ENCODE data around the gene SMIM11.
A peak's percentile ranks its signal among the peaks of the same experiment; 100 is the strongest.
"Not testable (repeated sequence)": the region's sequence is repeated elsewhere in the genome, so short reads cannot be mapped to it uniquely, and the experiment has no call there.

The SMIM11 gene

GRCh38 chr21:34357889-34358288, 17.4 kb upstream of the SMIM11 start:
- DNase-seq: no peak

- no peak for DNase-seq
Observed at GRCh38 chr21:34358866-34359265, 16.4 kb upstream of the SMIM11 start.

DNA sequence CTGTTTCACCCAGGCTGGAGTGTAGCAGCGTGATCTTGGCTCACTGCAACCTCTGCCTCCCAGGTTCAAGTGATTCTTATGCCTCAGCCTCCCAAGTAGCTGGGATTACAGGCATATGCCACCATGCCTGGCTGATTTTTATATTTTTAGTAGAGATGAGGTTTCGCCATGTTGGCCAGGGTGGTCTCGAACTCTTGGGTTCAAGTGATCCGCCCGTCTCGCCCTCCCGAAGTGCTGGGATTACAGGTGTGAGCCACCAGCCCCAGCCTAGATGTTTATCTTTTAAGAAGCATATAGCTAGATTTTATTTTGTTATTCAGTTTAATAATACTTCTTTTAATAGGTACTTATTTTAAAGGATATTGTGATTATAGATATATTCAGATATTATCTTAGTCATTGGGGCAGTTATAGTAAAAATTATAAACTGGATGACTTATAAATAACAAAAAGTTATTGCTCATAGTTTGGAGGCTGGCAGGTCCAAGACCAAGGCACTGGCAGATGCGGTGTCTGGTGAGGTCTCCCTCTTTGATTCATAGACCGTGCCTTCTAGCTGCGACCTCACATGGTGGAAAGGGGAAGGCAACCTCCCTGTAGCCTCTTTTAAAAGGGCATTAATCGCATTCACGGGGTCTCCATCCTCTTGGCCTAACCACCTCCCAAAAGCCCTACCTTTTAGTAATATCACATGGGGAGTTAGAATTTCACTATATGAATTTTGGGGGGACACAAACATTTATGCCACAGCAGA, 14.6 kb upstream of the SMIM11 start:
- DNase-seq: no peak

DNA sequence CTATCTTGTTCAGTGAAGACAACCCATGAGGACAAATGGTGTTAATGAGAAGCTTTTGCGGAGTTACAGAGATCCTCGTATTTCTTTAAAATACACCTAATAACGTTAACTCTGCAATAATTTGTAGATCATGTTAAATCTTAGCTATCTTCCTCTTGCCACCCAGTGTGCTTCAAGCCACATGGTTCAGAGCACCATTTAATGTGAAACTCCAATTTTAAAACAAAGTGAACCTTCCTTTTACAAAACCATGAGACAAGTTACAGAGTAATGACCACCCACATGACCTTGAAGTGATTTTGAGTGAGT, 13.2 kb upstream of the SMIM11 start:
- DNase-seq: no peak

DNA sequence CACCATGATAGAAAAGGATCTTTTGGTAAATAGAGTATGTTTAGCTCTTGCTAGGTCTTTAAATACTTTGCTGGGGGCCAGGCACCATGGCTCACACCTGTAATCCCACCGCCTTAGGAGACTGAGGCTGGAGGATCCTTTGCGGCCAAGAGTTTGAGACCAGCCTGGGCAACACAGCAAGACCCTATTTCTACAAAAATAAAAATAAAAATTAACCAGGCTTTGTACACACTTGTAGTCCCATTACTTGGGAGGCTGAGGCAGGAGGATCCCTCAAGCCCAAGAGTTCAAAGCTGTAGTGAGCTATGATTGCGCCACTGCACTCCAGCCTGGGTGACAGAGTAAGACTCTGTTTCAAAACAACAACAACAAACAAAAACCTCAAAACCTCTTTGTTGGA, 12.6 kb upstream of the SMIM11 start:
- no peak for DNase-seq

DNA sequence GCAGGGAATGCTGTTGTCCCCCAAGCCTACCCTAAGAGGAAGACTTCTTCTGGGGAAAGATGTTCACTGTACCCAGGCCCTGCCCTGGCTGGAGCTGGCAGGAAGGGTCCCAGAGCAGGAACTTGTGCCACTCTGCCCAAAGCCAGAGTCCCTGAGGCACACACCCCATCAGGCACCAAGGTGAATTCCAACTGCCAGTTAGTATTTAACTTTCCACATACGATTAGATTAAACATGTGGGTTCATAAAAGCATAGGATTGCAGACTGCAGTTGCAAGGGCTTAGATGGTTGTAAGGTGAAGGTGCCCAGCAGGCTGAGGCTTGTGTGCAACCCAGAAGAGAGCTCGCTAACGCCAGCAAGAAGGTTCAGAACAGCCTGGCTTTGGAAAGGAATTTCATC, 11.6 kb upstream of the SMIM11 start, which contains the start of gene KCNE2:
KCNE2 (plus strand) TSS at position 274 of the 400 bp plus-strand sequence. CDS start 6,473 bp downstream, outside the sequence.
- no peak for DNase-seq

DNA sequence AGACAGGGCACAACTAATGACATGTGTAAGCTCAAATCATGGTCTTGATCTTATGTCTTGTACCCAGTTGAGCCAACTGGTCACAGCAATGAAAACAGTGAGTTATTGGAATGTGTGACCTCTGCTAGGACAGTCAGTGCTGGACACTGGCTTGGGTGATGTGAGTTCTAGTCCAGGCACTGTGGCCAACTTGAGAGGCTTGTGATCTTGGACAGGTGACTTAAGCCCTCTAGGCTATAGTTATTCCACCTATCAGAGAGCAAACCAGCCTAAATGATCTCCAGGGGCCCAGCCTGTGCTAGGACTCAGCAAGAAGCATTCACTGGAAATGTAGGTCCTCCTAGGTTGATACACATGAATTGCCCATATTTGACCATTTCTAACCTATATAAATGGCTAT, 10.4 kb upstream of the SMIM11 start:
- no peak for DNase-seq

DNA sequence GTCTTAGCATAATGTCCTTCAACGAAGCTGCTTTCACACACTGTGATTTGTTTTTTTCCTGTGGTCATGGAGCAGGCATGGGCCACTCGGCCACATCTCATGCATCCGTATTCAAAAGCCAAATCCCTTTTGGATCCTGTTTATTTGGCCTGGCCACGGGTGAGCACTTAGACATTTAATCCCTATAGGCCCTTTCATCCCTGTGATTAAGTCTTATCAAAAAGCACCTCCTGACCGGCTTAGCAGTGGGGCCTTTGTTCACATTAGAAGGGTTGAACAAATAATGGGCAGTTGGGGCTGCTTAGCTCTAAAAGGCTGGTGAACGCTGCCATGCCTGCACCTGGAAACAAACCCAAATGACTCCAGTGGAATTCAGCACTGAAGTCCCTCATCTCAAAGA, 9.5 kb upstream of the SMIM11 start:
- DNase-seq: no peak

GRCh38 chr21:34367320-34367935, 7.9 kb upstream of the SMIM11 start:
- DNase-seq: peak; percentile 53

DNA sequence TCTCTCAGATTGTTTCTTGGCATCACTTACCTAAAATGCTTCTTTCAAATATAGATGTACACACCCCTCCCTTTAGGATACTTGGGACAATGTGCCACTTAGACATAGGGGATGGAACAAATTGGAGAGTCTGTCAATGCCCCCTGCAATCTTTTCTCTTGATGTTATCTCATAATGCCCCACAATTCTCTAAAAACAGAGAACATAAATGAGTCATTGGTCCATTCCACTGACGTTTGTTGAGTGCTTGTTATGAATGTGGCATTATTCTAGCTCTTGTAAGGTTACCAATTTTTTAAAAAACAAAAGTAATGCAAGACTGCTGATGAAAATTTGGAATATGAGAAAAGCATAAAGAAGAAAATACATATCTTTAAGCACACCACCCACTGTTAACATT, 5.6 kb upstream of the SMIM11 start:
- no peak for DNase-seq

DNA sequence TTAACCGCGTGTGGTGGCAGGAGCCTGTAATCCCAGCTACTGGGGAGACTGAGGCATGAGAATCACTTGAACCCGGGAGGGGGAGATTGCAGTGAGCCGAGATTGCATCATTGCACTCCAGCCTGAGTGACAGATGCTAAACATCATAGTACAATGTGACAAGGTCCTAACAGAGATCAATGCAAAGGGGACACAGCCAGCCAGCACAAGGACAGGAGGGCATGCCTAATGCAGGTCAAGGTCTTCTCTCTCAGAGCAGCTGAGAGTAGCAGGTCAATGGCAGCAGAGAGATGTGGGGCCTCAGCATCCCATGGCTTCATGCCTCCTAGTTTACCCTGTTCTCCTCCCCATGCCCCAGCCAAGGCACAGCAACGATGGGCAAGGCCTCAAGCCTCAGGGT, 3.0 kb upstream of the SMIM11 start:
- no peak for DNase-seq

DNA sequence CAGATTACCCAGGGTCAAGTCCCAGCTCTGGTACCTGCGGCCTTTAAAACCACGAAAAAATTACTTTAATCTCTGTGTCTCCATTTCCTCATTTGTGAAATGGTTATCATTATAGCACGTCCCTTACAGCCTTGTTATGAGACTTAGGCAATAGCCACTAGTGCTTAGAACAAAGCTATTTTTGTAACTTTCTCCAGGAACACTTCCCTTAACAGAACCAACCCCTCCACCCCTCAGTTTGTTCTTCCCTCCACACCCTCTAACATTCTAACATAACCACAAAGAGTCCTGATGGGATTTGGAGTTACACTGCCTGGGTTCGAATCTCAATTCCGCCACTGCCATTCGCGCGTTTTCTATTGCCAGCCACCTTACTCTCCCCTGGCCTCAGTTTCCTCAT, 845 bp upstream of the SMIM11 start:
- DNase-seq: not testable (repeated sequence)

- not testable (repeated sequence) for DNase-seq
Observed at GRCh38 chr21:34375619-34375972, 289 bp downstream of the SMIM11 start.

GRCh38 chr21:34383138-34383537, 7.8 kb downstream of the SMIM11 start:
- DNase-seq: not testable (repeated sequence)

GRCh38 chr21:34383724-34384415, 8.6 kb downstream of the SMIM11 start:
- not testable (repeated sequence) for DNase-seq

GRCh38 chr21:34400522-34400921, 25.2 kb downstream of the SMIM11 start:
- not testable (repeated sequence) for DNase-seq

- DNase-seq: not testable (repeated sequence)
Observed at GRCh38 chr21:34404742-34405141, 29.4 kb downstream of the SMIM11 start.

DNA sequence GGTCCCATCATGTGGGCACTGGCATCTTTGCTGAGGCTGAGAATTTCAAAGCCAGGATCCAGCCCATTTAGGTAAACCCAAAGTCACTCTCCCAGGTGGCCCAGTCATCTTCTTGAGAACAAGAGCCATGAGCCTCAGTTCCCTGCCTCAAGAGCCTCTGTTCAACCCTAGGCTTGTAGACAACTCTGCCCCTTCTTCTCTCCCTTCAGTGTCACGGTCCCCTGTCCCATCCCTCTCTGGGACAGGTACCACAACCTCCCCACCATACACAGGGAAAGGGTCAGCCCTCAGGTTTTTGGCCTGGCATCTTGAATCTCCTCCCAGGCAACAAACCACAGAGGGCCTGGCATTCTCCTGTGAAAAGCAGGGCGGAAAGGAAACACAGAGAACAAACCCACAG, 30.4 kb downstream of the SMIM11 start:
- not testable (repeated sequence) for DNase-seq

- not testable (repeated sequence) for DNase-seq
Observed at GRCh38 chr21:34406102-34406501, 30.8 kb downstream of the SMIM11 start.

DNA sequence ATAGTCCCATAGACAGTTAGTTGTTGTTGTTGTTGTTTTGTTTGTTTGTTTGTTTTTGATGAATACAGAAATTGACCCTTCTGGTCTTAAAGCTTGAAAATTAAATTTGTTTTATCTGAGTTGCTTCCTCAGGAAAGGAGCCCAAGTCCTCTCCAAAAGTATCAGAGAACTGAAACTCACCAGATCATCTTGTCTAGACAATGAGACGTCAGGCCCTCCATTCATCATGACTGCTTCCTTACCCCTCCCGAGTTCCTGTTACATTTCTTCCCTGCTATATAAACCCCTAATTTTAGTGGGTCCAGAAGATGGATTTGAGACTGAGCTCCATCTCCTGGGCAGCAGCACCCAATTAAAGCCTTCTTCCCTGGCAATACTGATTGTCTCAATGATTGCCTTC, 31.4 kb downstream of the SMIM11 start:
- not testable (repeated sequence) for DNase-seq

- DNase-seq: not testable (repeated sequence)
Observed at GRCh38 chr21:34407294-34407693, 32.0 kb downstream of the SMIM11 start.

DNA sequence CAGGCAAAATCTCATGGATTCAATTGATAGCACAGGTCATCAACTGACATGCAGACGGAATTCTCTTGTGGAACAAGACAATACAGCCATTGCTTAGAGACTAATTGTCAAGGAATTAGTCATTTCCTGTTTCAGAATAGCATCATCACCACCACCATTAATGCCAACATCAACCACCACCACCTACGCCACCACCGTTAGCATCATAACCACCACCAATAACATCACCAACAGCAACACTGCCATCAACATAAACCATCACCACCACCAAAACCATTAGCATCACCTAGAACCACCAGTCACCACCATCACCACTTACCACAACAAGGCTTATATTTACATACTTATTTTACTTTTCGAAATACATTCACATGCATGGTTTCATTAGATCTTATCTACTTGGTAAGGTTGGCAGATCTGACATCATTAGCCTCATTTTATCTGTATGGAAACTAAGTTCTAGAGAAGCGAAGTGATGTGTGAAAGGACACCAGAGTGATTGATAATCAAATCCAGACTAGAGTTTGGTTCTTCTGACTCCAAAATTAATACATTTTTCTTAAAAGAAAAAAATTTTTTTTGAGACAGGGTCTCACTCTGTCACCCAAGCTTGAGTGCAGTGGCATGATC, 42.3 kb downstream of the SMIM11 start:
- DNase-seq: not testable (repeated sequence)

DNA sequence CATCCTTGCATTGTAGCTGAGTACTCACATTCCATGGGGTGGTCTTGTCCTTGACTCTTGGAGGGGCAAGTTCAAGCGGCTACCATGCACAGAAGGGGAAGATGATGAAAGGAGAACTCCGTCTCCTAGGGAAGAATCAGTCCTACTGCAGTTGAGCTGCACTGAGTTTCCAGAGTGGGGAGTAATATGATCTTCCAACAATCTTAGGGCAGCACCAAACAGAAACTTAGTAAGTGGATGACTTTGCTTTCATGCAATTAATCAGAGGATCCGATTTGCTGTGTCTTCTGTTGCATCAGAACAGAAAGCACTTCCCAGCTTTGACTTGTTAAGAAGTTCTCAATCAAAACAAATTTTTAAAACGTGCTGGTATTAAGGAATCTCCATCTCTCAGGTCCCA, 48.5 kb downstream of the SMIM11 start, which contains the start of gene SMIM34:
SMIM34 (minus strand) TSS at position 147 of the 400 bp plus-strand sequence; CDS start at position 35, 112 bp downstream.
- DNase-seq: not testable (repeated sequence)

Data from GF-D8 (cell line).